PFSK-1 (cell line): ENCODE measurements around the gene PRDM2.

ENCODE experiments used
- FOXP2 ChIP-seq: optimal IDR thresholded peaks from 2 replicates; pipeline ENCODE3; 2011; ENCODE audit warnings: borderline replicate concordance, control low read depth, inconsistent platforms; ENCODE audit not compliant: insufficient read depth; ENCODE audit errors: extremely low read length, extremely low read depth
- POLR2AphosphoS5 ChIP-seq: IDR thresholded peaks from 2 replicates; pipeline ENCODE4 v1.6.1; 2012; ENCODE audit warnings: low read depth, mild to moderate bottlenecking, control low read depth, low read length, moderate library complexity
- REST ChIP-seq, 2 experiments: IDR thresholded peaks; 2 replicates each; pipeline versions ENCODE4 v1.6.1 to v1.8.0; 2011 to 2012; ENCODE audit warnings: low read depth in 2 of 2, low read length in 2 of 2, control low read depth in 1 of 2, inconsistent platforms in 1 of 2, mild to moderate bottlenecking in 1 of 2, moderate library complexity in 1 of 2; ENCODE audit not compliant: insufficient read depth in 1 of 2
- SIN3A ChIP-seq: IDR thresholded peaks from 2 replicates; pipeline ENCODE4 v1.6.1; 2012; ENCODE audit warnings: mild to moderate bottlenecking, low read length, moderate library complexity, borderline replicate concordance; ENCODE audit not compliant: insufficient read depth
- TAF1 ChIP-seq: IDR thresholded peaks from 2 replicates; pipeline ENCODE4 v1.6.1; 2012; ENCODE audit warnings: low read length, control low read depth, borderline replicate concordance; ENCODE audit not compliant: insufficient read depth

The PRDM2 gene

DNA sequence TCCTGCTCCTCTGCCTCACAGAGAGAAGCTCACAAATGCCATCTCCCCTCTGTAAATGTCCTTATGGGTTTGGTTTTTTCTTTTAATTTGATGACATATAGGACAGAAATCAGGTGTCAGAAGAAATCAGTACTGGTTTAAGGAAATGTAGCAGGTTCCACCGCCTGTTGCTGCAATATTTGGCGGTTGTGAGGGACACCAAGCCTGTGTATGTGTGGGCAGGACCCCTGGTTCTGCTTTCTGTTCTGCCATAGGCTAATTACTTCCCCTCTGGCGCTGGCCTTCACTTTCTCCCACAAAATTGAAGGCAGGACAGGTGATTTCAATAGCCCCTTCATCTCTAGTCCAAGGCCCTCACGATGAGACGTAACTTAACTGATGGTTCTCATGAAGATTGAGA is 69.2 kb downstream of the PRDM2 start:
- TF ChIP-seq SIN3A: no peak
- TF ChIP-seq TAF1: no peak
- TF ChIP-seq POLR2AphosphoS5: no peak
- no peak for TF ChIP-seq REST (IDR thresholded peaks at IDR 0.05; ENCODE audit: insufficient read depth in 1 of 2, low read depth in 2 of 2, low read length in 2 of 2)
- no peak for TF ChIP-seq FOXP2

- TF ChIP-seq REST (IDR thresholded peaks at IDR 0.05; ENCODE audit: insufficient read depth in 1 of 2, low read depth in 2 of 2, low read length in 2 of 2) (no peak), POLR2AphosphoS5 (no peak), FOXP2 (no peak), SIN3A (no peak), TAF1 (no peak)
Observed at GRCh38 chr1:13769830-13770229, 69.8 kb downstream of the PRDM2 start.

DNA sequence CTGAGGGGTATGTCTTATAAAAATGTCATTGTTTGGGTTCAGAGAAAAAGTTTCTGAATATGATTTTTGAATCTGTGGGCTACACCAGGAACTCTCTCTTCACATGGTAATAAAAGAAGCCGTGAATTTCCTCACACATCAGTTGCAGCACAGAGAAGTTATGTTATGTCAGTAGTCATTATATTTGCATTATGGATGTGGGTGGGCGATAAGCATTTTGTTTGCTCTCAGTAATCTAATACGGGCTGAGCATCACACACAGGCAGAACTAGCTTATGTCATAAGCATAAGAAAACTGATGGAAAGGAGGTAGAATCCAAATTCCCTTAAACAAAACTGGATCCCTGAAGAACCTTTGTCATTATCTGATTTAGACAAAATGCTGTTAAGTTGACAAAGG is 70.8 kb downstream of the PRDM2 start:
- TF ChIP-seq REST (IDR thresholded peaks at IDR 0.05; ENCODE audit: insufficient read depth in 1 of 2, low read depth in 2 of 2, low read length in 2 of 2) (no peak), FOXP2 (no peak), SIN3A (no peak), TAF1 (no peak), POLR2AphosphoS5 (no peak)

- TF ChIP-seq REST (IDR thresholded peaks at IDR 0.05; ENCODE audit: insufficient read depth in 1 of 2, low read depth in 2 of 2, low read length in 2 of 2): no peak
- no peak for TF ChIP-seq SIN3A
Observed at GRCh38 chr1:13771745-13772144, 71.8 kb downstream of the PRDM2 start.

DNA sequence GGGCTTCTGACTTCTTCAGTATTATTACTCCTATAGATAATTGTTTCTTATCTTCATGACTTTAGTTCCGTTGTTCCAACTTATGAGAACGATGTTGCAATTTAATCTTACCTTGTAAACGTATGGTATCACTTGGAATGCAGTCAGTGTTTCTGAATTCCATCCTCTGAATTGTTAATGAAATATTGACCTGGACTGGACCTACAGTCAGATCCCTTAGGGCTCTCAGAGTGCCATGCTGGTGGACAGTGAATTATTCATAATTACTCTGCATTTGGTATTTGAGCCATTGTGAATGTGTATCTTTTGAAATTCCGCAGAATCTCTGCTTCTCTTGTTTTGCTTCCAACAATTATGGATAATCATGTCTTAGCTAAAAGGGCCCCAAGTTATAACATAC is 72.3 kb downstream of the PRDM2 start:
- TF ChIP-seq POLR2AphosphoS5 (no peak), FOXP2 (no peak), TAF1 (no peak), SIN3A (no peak), REST (IDR thresholded peaks at IDR 0.05; ENCODE audit: insufficient read depth in 1 of 2, low read depth in 2 of 2, low read length in 2 of 2) (no peak)
